ENCODE measurements around the gene FUT4.
"Not testable (repeated sequence)": the region's sequence is repeated elsewhere in the genome, so short reads cannot be mapped to it uniquely, and the experiment has no call there.

FUT4 gene

GRCh38 chr11:94533696-94534630 is 9.8 kb upstream of the FUT4 start:
- DNase-seq (ENCODE audit: low spot score): no peak

GRCh38 chr11:94536386-94536785 is 7.3 kb upstream of the FUT4 start:
- DNase-seq (ENCODE audit: low spot score): no peak

- no peak for DNase-seq (ENCODE audit: low spot score)
Measured at GRCh38 chr11:94537031-94537600, 6.6 kb upstream of the FUT4 start.

- DNase-seq (ENCODE audit: low spot score): no peak
Measured at GRCh38 chr11:94539420-94539819, 4.3 kb upstream of the FUT4 start.

GRCh38 chr11:94544646-94545263 is 1.0 kb downstream of the FUT4 start:
- DNase-seq (ENCODE audit: low spot score): no peak

GRCh38 chr11:94545264-94546161 is 1.8 kb downstream of the FUT4 start:
- no peak for DNase-seq (ENCODE audit: low spot score)

GRCh38 chr11:94546162-94546470 is 2.4 kb downstream of the FUT4 start:
- no peak for DNase-seq (ENCODE audit: low spot score)

- no peak for DNase-seq (ENCODE audit: low spot score)
Measured at GRCh38 chr11:94546886-94547285, 3.2 kb downstream of the FUT4 start.

- no peak for DNase-seq (ENCODE audit: low spot score)
Measured at GRCh38 chr11:94549146-94549545, 5.4 kb downstream of the FUT4 start.

- DNase-seq (ENCODE audit: low spot score): no peak
Measured at GRCh38 chr11:94550513-94550912, 6.8 kb downstream of the FUT4 start.

GRCh38 chr11:94553938-94554337 is 10.2 kb downstream of the FUT4 start:
- DNase-seq (ENCODE audit: low spot score): no peak

GRCh38 chr11:94555752-94556329 is 12.1 kb downstream of the FUT4 start:
- DNase-seq (ENCODE audit: low spot score): not testable (repeated sequence)

GRCh38 chr11:94557421-94557820 is 13.7 kb downstream of the FUT4 start:
- no peak for DNase-seq (ENCODE audit: low spot score)

GRCh38 chr11:94557992-94558391 is 14.3 kb downstream of the FUT4 start:
- no peak for DNase-seq (ENCODE audit: low spot score)

- DNase-seq (ENCODE audit: low spot score): no peak
Measured at GRCh38 chr11:94558468-94558867, 14.7 kb downstream of the FUT4 start.

GRCh38 chr11:94558932-94559331 is 15.2 kb downstream of the FUT4 start:
- no peak for DNase-seq (ENCODE audit: low spot score)

- no peak for DNase-seq (ENCODE audit: low spot score)
Measured at GRCh38 chr11:94559361-94559760, 15.6 kb downstream of the FUT4 start.

- DNase-seq (ENCODE audit: low spot score): no peak
Measured at GRCh38 chr11:94560834-94561233, 17.1 kb downstream of the FUT4 start.

GRCh38 chr11:94563176-94563847 is 19.6 kb downstream of the FUT4 start:
- DNase-seq (ENCODE audit: low spot score): no peak

GRCh38 chr11:94563848-94564467 is 20.2 kb downstream of the FUT4 start:
- DNase-seq (ENCODE audit: low spot score): no peak

- DNase-seq (ENCODE audit: low spot score): no peak
Measured at GRCh38 chr11:94567181-94567670, 23.5 kb downstream of the FUT4 start, which contains the start of gene PIWIL4. TSS of gene PIWIL4 (plus strand) at chr11:94567368. CDS start at chr11:94567519, 151 bp downstream.

Data from germinal center (tissue), 1 donor.